ENCODE measurements around the gene RPIA. TPM values are rescaled to one million over a fixed set of nuclear protein-coding genes. Genes with fewer than 3 reads are reported as not detected.

The RPIA gene
- total RNA-seq, 1 donor from 2014 or later, result 11.5 TPM

- no peak overlapping the region for H3K9ac ChIP-seq
Measured at GRCh38 chr2:88698027-88698413, 6.5 kb downstream of the RPIA start.

GRCh38 chr2:88698498-88699233 is 7.2 kb downstream of the RPIA start:
- H3K79me2 ChIP-seq (ENCODE audit: low read depth), result peaks cover 51% of the 10 kb centered on the region
- H3K9me3 Mint-ChIP-seq, result peaks cover 5% of the 10 kb centered on the region
- no peak overlapping the region for H2AFZ ChIP-seq (replicated peaks)
- H3F3A ChIP-seq (ENCODE audit: low read depth), result no peaks in the 10 kb centered on the region
- TF ChIP-seq CTCF (IDR thresholded peaks at IDR 0.05) (no peak), EZH2phosphoT487 (IDR thresholded peaks at IDR 0.05) (no peak), EZH2 (IDR thresholded peaks at IDR 0.05) (no peak)
- no peaks in the 10 kb centered on the region for H3K27me3 ChIP-seq
- peaks cover 4% of the 10 kb centered on the region for H3K27me3 Mint-ChIP-seq (ENCODE audit: insufficient read depth, low read depth)
- no peak overlapping the region for H3K4me2 ChIP-seq
- H3K36me3 Mint-ChIP-seq, result peaks cover 32% of the 10 kb centered on the region
- peaks cover 5% of the 10 kb centered on the region for H3K36me3 ChIP-seq
- H3K4me1 ChIP-seq, result no peaks in the 10 kb centered on the region
- H3K27ac Mint-ChIP-seq, result no peak overlapping the region
- H3K4me3 Mint-ChIP-seq, result no peak overlapping the region
- no peaks in the 10 kb centered on the region for H3K4me1 Mint-ChIP-seq
- no peak for DNase-seq (ENCODE audit: low spot score)
- no peaks in the 10 kb centered on the region for H4K20me1 ChIP-seq (ENCODE audit: low read depth)
- no peak overlapping the region for H3K4me3 ChIP-seq
- H3K9me3 ChIP-seq (ENCODE audit: low read depth), result no peaks in the 10 kb centered on the region
- H3K27ac ChIP-seq, result no peak overlapping the region
- no peak overlapping the region for H3K9ac ChIP-seq

More at GRCh38 chr2:88698027-88698413, 6.5 kb downstream of the RPIA start:
- no peaks in the 10 kb centered on the region for H3F3A ChIP-seq (ENCODE audit: low read depth)
- no peaks in the 10 kb centered on the region for H3K4me1 ChIP-seq
- H3K27me3 ChIP-seq, result no peaks in the 10 kb centered on the region
- peaks cover 58% of the 10 kb centered on the region for H3K79me2 ChIP-seq (ENCODE audit: low read depth)
- H3K4me3 ChIP-seq, result no peak overlapping the region
- no peak overlapping the region for H3K4me2 ChIP-seq
- Mint-ChIP-seq H3K27ac (no peak overlapping the region), H3K36me3 (peaks cover 30% of the 10 kb centered on the region), H3K27me3 (ENCODE audit: insufficient read depth, low read depth) (peaks cover 4% of the 10 kb centered on the region), H3K4me3 (no peak overlapping the region), H3K4me1 (peaks cover 2% of the 10 kb centered on the region), H3K9me3 (peaks cover 4% of the 10 kb centered on the region)
- H3K36me3 ChIP-seq, result peaks cover 5% of the 10 kb centered on the region
- H3K27ac ChIP-seq, result no peak overlapping the region
- H3K9me3 ChIP-seq (ENCODE audit: low read depth), result no peaks in the 10 kb centered on the region
- TF ChIP-seq EZH2 (IDR thresholded peaks at IDR 0.05), result no peak
- TF ChIP-seq EZH2phosphoT487 (IDR thresholded peaks at IDR 0.05), result no peak
- TF ChIP-seq CTCF (IDR thresholded peaks at IDR 0.05), result no peak
- no peak overlapping the region for H2AFZ ChIP-seq (replicated peaks)
- no peaks in the 10 kb centered on the region for H4K20me1 ChIP-seq (ENCODE audit: low read depth)
- DNase-seq (ENCODE audit: low spot score), result no peak

- H3K36me3 ChIP-seq, result peaks cover 3% of the 10 kb centered on the region
- no peaks in the 10 kb centered on the region for H3F3A ChIP-seq (ENCODE audit: low read depth)
- H3K4me1 ChIP-seq, result no peaks in the 10 kb centered on the region
- no peak overlapping the region for H3K4me3 ChIP-seq
- no peak overlapping the region for H3K9ac ChIP-seq
- H3K27me3 ChIP-seq, result no peaks in the 10 kb centered on the region
- TF ChIP-seq EZH2phosphoT487 (IDR thresholded peaks at IDR 0.05), result no peak
- TF ChIP-seq EZH2 (IDR thresholded peaks at IDR 0.05), result no peak
- TF ChIP-seq CTCF (IDR thresholded peaks at IDR 0.05), result no peak
- H4K20me1 ChIP-seq (ENCODE audit: low read depth), result no peaks in the 10 kb centered on the region
- no peak for DNase-seq (ENCODE audit: low spot score)
- no peak overlapping the region for H3K27ac Mint-ChIP-seq
- no peak overlapping the region for H3K27ac ChIP-seq
- H3K36me3 Mint-ChIP-seq, result peaks cover 54% of the 10 kb centered on the region
- H3K9me3 ChIP-seq (ENCODE audit: low read depth), result no peaks in the 10 kb centered on the region
- no peaks in the 10 kb centered on the region for H3K79me2 ChIP-seq (ENCODE audit: low read depth)
- H2AFZ ChIP-seq (replicated peaks), result no peak overlapping the region
- no peak overlapping the region for H3K4me3 Mint-ChIP-seq
- no peak overlapping the region for H3K4me2 ChIP-seq
- H3K4me1 Mint-ChIP-seq, result no peaks in the 10 kb centered on the region
- H3K27me3 Mint-ChIP-seq (ENCODE audit: insufficient read depth, low read depth), result no peaks in the 10 kb centered on the region
- H3K9me3 Mint-ChIP-seq, result peaks cover 26% of the 10 kb centered on the region
Measured at GRCh38 chr2:88707003-88707402, 15.5 kb downstream of the RPIA start.
